Stimulated activated CD4-positive, alpha-beta T cell treated with anti-CD3 and anti-CD28 coated beads, Interleukin-1b, Interleukin-23, amount 100 ng/mL, for 48 hours (primary cell): ENCODE measurements around the gene ATG5.

Experiments used
- DNase-seq: peaks from one replicate; pipeline ENCODE4 v3.0.0-alpha.2; 2020

ATG5 gene

GRCh38 chr6:106178900-106179299 is 146.7 kb downstream of the ATG5 start:
- DNase-seq, result no peak

DNA sequence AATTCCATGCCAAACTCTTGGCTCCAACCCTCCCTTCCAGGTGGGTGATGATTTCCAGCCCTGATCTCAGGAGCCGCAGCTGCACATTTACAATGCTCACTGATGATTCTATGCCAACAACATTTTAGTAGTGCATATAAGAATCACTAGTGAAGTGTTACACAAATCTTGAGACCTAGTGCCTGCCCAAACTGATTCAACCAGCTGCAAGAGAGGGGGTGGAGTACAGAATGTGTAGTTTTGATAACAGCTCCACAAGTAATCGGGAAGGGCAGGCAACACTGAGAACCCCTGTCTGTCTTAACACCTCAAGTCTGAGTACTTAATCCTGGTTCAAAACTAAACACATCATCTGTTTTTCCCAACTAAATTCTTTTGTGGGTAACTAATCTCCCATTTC is 147.8 kb downstream of the ATG5 start:
- DNase-seq, result no peak

DNA sequence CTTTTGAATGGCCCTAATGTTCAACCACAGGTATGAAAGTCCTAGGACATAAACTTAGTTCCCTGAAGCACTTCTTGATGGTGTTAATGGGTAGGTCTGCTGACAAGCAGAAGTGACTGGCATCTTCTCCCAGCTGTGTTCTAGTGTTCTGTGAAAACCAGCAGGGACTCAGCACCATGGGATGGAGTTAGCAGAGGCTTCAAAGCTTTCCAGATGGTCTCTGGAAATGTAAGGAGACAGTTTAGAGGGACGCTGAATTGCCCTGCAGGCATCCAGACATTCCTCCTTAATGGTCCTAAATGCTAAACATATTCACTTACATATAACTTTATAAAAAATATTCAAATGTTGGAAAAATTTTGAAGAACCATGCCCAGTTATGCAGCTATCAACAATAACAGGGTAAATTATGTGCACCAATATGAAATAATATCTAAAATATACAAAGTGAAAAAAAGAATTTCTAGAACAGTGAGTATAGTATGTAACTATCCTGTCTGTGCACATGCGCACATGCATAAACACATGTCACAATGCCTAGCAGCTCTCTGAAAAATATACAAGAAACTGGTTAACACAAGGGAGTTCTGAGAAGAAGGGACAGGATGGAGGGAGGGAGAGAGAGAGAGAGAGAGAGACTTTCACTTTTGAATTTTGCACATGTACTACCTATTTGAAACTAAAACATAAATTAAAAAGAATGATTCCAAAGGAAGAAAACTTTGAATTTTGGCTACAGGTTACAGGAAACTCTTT is 152.3 kb downstream of the ATG5 start:
- DNase-seq, result no peak

- DNase-seq, result no peak
These were observed 155.3 kb downstream of the ATG5 start for GRCh38 chr6:106170030-106170791.

DNA sequence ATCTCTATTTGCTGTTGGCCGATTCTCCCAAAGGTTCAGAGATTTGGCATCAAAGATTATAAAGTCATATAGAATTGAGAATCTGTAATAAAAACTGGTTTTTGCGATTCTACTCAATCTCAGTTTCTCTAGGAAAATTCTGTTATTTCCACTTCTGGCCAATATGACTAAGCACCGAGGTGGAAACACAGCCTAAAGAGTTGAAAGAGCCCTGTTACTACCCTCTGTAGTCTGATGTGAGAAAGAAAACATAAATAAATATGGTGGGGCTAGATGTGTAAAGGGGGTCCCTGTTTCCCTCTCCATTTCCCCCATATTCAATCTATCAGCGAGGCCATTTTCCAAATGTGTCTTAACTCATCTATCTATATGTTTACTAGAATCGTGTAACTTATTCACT is 156.0 kb downstream of the ATG5 start:
- no peak for DNase-seq

DNA sequence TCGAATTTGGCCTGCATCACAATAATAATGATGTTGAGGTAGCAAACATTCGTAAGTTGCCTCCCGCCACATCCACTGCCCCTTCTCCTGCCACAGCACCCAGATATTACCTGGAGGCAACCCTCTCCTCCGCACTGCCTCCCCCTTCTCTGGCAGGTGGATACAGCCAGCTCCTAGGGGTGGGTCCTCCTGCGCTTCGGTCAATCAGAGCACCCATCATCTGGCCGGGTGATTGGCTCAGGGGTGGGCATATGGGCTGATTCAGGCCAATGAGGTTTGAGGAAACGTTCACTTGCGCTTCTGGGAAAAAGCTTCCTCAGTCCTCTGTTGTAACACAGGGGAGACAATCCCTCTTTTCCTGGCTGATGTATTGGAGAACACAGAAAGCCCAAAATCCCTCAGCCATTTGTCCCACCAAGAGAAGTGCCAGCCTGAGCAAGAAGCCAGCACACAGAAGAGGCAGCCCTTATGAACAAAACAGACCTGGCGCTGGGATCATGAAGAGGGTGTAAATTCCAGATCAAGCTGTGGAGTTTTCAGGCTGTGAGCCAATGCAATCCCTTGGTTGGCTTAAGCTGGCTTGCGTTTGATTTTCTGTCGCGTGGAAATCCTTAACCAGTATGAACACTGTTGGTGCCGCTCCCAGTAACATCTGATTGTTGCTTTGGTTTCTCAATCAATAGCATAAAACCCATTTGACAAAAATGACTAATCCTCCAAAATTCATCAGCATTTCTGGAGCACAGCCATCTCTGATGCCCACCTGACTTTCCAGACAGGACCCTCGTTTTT is 157.3 kb downstream of the ATG5 start:
- DNase-seq, result no peak

GRCh38 chr6:106167096-106167814 is 158.3 kb downstream of the ATG5 start:
- no peak for DNase-seq

GRCh38 chr6:106165885-106166485 is 159.6 kb downstream of the ATG5 start:
- DNase-seq, result no peak

DNA sequence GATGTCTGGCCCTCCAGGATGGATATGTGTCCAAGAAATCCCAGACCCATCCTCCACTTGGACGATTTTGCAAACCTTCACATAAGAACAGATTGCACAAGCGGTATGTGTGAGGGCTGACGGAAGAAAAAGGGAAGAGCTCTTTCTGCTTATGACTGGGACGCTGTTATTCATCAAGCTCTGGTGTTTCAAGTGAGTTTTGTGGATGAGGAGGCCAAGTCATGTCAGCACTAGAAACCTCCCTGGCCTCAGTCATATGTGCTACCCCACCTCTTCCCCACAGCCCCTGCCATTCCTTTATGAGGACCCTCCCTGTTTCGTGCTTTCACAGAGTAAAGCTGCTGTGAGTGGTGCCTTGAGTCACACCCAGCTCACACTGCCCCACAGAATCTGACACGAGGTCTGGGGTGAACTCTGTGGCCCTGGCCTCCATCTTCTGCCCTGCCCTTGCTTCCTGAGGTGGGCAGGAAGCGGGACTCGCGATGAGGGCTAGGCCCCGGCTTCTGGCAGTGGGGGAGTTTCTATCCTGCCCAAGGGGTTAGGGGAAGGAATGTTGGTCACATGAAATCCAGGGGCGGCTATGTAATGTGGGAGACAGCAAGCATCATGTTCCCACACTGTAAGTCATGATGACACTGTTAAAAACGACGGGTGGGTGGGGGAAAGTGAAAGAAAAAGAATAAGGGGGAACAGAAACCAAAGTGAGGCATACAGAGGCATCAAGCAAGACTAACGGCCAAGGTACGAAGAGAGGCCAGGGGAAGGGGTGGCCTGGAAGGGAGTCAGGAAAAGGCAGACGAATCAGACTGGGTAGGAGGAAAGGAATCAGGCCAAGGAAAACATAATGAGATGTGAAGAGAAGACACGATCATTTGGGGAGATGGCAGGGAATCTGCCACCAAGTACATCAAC is 161.3 kb downstream of the ATG5 start:
- DNase-seq, result peak; percentile 88

GRCh38 chr6:106163446-106163965 is 162.1 kb downstream of the ATG5 start:
- peak; percentile 71 for DNase-seq

DNA sequence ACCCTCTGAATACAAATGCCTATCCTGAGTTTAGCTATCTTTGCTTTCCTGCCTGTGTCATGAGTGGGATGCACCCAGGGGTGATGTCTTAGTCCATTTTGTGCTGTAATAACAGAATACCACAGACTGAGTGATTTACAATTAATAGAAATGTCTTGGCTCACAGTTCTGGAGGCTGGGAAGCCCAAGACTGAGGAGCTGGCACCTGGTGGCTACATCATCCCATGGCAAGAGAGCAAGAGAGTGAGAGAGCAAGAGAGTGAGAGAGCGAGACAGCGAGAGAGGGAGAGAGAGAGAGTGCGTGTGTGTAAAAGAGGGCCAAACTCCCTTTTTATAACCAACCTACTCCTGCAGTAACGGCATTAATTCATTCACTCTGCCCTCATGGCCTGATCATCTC is 162.6 kb downstream of the ATG5 start:
- no peak for DNase-seq

GRCh38 chr6:106161893-106162292 is 163.7 kb downstream of the ATG5 start:
- DNase-seq, result no peak

- no peak for DNase-seq
These were observed 164.2 kb downstream of the ATG5 start for GRCh38 chr6:106161311-106161874.

DNA sequence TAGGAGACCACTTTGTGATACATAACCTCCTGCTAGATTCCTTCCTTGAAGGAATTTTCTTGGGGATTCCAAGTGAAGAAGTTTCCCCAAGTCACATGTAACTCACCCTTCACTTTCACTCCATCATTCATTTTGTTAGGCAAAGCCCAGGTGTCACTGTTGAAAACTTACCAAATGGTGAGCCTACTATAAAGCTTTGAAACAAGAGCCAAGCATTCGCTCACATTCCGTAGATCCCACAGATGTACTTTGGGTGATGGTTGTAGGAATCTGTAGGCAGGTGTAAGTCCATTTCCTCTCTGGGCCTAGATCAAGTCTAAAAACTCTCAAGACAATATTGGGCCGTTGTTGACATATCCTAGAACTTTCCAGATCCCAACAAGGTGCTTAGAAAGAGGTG is 165.4 kb downstream of the ATG5 start:
- no peak for DNase-seq

DNA sequence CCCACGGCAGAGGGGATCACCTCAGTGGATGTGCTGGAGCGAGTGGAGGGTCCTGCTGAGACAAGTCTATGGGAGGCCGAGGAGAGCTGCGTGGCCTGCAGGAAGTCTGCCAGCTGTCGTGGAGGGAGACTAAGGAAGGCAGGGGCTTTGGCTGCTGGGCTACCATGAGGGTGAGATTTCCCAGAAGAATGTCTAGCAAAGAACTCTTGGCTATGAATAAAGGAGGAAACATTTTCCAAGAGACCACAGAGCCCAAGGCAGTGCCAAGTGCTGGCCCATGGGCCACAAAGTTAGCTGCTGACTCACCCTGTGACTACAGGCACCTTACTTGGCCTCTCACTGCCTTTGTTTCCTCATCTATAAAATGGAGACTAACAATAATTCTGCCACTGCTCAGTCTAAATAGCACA is 166.0 kb downstream of the ATG5 start:
- DNase-seq, result no peak

DNA sequence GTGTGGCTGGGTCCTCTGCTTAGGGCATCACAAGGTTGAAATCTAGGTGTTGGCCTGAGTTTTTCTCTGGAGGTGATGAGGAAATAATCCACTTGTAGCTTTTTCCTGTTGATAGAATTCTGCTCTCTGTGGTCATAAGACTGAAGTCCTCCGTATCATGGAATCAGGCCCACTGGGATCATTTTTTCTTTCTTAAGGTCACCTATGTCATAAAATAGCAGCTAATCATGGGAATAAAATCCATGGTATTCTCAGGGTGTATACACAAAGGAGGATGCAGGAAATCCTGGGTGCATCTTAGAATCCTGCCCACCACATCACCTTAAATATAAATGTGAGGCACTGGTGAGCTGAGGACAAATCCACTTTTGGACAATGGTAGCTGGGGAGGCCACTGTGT is 166.7 kb downstream of the ATG5 start:
- DNase-seq, result no peak

- no peak for DNase-seq
These were observed 168.7 kb downstream of the ATG5 start for GRCh38 chr6:106156863-106157262.

GRCh38 chr6:106156413-106156812 is 169.1 kb downstream of the ATG5 start:
- no peak for DNase-seq

DNA sequence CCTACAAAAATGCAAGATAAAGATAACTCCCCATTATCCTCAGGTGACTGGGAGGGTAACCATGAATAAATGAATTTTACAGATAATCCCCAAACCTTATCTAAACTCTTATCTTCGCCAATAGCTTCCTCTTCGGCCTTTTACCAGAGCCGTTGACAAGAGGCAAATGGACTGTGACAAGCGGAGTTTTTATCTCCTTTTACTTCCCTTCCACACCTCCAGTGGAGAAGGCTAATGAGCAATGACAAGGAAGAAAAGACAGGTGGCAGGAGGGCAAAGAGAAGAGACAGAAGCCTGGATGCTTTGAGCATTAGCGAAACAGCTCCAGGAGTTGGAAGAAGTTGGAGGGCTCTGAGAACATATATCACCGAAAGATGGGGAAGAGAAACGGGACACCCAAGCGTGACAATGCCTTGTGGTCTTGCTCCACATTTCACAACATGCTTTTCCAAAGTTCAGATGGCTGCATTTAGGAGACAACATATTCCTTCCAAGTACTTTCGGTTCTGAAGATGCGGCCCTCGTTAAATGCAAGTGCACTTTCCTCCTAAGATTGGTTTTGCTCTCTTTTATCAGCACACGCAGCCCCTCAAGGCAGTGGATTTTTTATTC is 170.2 kb downstream of the ATG5 start:
- DNase-seq, result no peak

GRCh38 chr6:106154326-106154725 is 171.2 kb downstream of the ATG5 start:
- DNase-seq, result no peak
